ENCODE data around the gene GPC6. TPM values are rescaled to one million over a fixed set of nuclear protein-coding genes. Genes with fewer than 3 reads are reported as not detected.

GPC6 gene
- total RNA-seq, 1 donor from 2014 or later, result not detected

- POLR2A ChIA-PET, result no interaction called here
These were observed 1036.4 kb downstream of the GPC6 start for GRCh38 chr13:94263038-94263437.

GRCh38 chr13:94267581-94268366 lies 1041.2 kb downstream of the GPC6 start:
- Mint-ChIP-seq H3K36me3 (ENCODE audit: low read depth) (no peaks in the 10 kb centered on the region), H3K4me1 (no peaks in the 10 kb centered on the region), H3K27me3 (no peaks in the 10 kb centered on the region), H3K9me3 (no peaks in the 10 kb centered on the region), H3K27ac (no peak overlapping the region), H3K4me3 (no peak overlapping the region)
- DNase-seq, result no peak
- CTCF ChIA-PET, result no interaction called here
- no peak for TF ChIP-seq CTCF (IDR thresholded peaks at IDR 0.05)
- intact Hi-C loops (cut with micrococcal nuclease), result no loop called here
- ATAC-seq (ENCODE audit: low read depth), result no peak
- POLR2A ChIA-PET, result no interaction called here

More at GRCh38 chr13:94263038-94263437, 1036.4 kb downstream of the GPC6 start:
- DNase-seq (no peak), ATAC-seq (ENCODE audit: low read depth) (no peak)
- H3K9me3 Mint-ChIP-seq, result no peaks in the 10 kb centered on the region
- TF ChIP-seq CTCF (IDR thresholded peaks at IDR 0.05), result no peak
- no peak overlapping the region for H3K4me3 Mint-ChIP-seq
- intact Hi-C loops (cut with micrococcal nuclease), result no loop called here
- CTCF ChIA-PET, result no interaction called here
- no peak overlapping the region for H3K27ac Mint-ChIP-seq
- H3K36me3 Mint-ChIP-seq (ENCODE audit: low read depth), result no peaks in the 10 kb centered on the region
- no peaks in the 10 kb centered on the region for H3K27me3 Mint-ChIP-seq
- peaks cover 10% of the 10 kb centered on the region for H3K4me1 Mint-ChIP-seq

- Mint-ChIP-seq H3K4me3 (no peak overlapping the region), H3K4me1 (no peaks in the 10 kb centered on the region), H3K27me3 (no peaks in the 10 kb centered on the region), H3K36me3 (ENCODE audit: low read depth) (no peaks in the 10 kb centered on the region), H3K9me3 (no peaks in the 10 kb centered on the region), H3K27ac (no peak overlapping the region)
- CTCF ChIA-PET, result interaction anchor here (0.6 kb wide), 1 partner anchor 172 kb away, joined by 3 read pairs; no protein-coding TSS in a partner anchor
- intact Hi-C loops (cut with micrococcal nuclease), result no loop called here
- no peak for DNase-seq
- no peak for TF ChIP-seq CTCF (IDR thresholded peaks at IDR 0.05)
- ATAC-seq (ENCODE audit: low read depth), result no peak
- POLR2A ChIA-PET, result no interaction called here
These were observed 1042.1 kb downstream of the GPC6 start for GRCh38 chr13:94268661-94269060.

- Mint-ChIP-seq H3K4me1 (no peaks in the 10 kb centered on the region), H3K4me3 (no peak overlapping the region), H3K27ac (no peak overlapping the region), H3K36me3 (ENCODE audit: low read depth) (no peaks in the 10 kb centered on the region), H3K9me3 (no peaks in the 10 kb centered on the region), H3K27me3 (no peaks in the 10 kb centered on the region)
- ATAC-seq (ENCODE audit: low read depth), result no peak
- POLR2A ChIA-PET, result no interaction called here
- DNase-seq, result no peak
- no peak for TF ChIP-seq CTCF (IDR thresholded peaks at IDR 0.05)
- intact Hi-C loops (cut with micrococcal nuclease), result no loop called here
- CTCF ChIA-PET, result no interaction called here
These were observed 1043.0 kb downstream of the GPC6 start for GRCh38 chr13:94269557-94269956.

- intact Hi-C loops (cut with micrococcal nuclease), result no loop called here
- ATAC-seq (ENCODE audit: low read depth) (no peak), DNase-seq (no peak)
- no peaks in the 10 kb centered on the region for H3K9me3 Mint-ChIP-seq
- CTCF ChIA-PET, result no interaction called here
- no peak overlapping the region for H3K27ac Mint-ChIP-seq
- H3K36me3 Mint-ChIP-seq (ENCODE audit: low read depth), result no peaks in the 10 kb centered on the region
- no peak overlapping the region for H3K4me3 Mint-ChIP-seq
- POLR2A ChIA-PET, result no interaction called here
- no peaks in the 10 kb centered on the region for H3K27me3 Mint-ChIP-seq
- TF ChIP-seq CTCF (IDR thresholded peaks at IDR 0.05), result no peak
- H3K4me1 Mint-ChIP-seq, result no peaks in the 10 kb centered on the region
These were observed 1043.9 kb downstream of the GPC6 start for GRCh38 chr13:94270556-94270955.
